ENCODE measurements around the gene KCNK16. TPM values are rescaled to one million over a fixed set of nuclear protein-coding genes. Genes with fewer than 3 reads are reported as not detected.

The KCNK16 gene
- total RNA-seq, 1 donor from 2014 or later, result not detected

DNA sequence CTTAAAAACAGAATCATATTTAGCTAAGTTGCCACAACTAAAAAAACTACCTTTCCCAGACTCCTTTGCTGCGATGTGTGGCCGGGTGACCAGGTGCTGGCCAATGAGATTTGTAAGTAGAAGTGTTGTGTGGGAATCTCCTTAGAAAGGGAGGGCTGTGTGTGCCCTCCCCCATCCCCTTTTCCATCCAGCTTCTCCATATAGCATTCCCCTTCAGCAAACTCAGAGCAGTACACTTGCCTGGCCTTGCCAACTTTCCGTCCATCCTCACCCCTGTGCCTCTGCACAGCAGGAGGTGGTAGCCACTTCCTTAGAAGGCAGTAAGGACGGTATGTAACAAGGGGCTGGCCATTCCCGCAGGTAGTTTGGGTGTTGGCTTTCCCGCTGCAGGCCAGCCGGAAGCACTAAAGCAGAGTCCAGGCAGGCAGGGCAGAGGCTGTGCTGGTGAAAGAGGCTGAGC, 22.3 kb upstream of the KCNK16 start:
- DNase-seq (ENCODE audit: missing footprints) (no peak), ATAC-seq (no peak)
- intact Hi-C loops (cut with DNase I), result no loop called here

DNA sequence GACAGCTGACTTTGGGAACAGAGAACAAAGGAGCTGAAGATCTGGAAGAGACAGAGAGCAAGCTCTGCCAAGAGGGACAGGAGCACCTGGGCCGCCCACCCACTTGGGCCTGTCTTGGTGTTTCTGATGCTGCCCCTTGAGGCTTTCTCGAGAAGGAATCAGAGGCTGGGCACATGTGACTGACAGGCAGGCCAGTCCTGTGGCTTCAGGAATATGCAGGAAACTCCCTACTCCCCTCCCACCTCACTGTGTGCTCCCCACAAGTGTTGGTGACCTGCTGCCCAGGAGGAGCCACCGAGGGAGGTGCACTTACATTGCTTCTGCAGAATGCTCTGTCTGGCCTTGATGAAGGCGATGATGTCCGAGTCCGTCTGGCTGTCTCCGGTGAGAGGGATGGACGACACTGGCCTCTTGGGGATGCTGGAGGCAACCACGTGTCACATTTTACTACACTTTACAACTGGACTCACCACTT, 20.9 kb upstream of the KCNK16 start:
- ATAC-seq (no peak), DNase-seq (ENCODE audit: missing footprints) (no peak)
- intact Hi-C loops (cut with DNase I), result no loop called here

DNA sequence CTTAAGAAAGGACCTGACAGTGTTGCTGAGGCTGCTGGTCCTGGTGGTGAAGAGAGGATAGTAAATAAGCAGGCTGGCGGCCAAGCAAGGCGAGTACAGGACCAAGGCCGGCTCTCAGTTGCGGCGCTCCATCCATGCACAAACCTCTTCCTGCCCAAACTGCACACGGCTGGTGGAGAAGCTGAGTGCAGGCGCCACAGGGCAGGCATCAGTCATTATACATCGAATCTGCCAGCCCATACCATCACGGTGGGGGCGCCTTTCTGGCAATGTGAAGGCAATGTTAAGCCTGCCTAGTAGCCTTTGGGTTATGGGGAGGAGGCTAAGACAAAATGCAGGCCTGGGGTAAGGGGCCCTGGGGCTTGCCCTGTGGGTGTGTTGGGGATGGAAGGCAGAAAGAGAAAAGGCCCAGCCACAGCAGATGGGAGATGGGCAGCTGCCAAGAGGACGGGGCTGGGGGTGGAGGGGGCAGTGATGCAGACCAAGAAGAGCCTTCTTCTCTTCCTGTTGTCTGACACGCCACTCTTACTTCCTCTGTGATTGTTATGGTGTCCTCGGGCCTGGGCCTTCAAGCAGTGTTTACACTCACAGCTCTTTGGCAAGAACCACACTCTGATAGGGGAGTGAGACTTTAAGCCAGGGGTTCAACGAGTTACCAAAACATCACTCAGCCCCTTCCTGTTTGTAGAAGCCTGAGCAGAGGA, 20.3 kb upstream of the KCNK16 start:
- no peak for ATAC-seq
- intact Hi-C loops (cut with DNase I), result no loop called here

DNA sequence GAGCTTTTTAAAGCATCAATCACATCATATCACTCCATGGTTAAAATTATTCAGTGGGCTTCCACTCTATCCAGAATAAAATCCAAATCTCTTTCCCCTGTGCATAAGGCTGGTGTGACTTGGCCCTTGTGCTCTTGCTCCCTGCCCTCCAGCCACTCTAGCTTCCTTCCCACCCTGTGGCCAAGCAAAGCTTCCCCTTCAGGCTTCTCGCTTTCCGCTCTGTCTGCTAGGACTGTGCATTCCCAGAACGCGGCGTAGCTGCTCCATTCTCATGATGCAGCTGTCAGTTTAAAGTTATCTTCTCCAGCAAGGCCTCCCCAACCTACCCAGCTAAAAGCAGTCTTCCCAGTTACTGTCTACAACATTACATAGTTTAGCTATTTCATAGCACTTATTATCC, 19.4 kb upstream of the KCNK16 start:
- intact Hi-C loops (cut with DNase I), result no loop called here
- ATAC-seq (no peak), DNase-seq (ENCODE audit: missing footprints) (no peak)

More for the DNA sequence above, 20.3 kb upstream of the KCNK16 start:
- no peak for DNase-seq (ENCODE audit: missing footprints)

DNA sequence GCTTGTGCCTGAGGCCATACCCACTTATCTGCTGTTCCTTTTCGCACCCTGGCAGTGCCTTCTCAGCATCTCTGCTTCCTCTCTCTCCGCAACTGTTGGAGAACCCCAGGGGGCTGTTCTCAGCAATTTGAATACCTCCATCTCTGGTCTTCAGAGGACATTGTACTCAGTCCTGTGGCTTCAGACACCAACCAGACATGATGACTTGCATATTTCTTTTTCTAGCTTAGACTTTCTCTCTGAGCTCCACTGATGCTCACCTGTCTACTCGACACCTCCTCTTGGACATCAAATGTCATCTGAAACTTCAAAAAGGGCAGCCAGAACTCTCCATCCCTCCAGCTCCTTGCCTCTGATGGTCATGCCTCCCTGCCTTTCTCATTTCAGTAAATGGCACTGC, 18.9 kb upstream of the KCNK16 start:
- DNase-seq (ENCODE audit: missing footprints), result no peak
- intact Hi-C loops (cut with DNase I), result no loop called here

DNA sequence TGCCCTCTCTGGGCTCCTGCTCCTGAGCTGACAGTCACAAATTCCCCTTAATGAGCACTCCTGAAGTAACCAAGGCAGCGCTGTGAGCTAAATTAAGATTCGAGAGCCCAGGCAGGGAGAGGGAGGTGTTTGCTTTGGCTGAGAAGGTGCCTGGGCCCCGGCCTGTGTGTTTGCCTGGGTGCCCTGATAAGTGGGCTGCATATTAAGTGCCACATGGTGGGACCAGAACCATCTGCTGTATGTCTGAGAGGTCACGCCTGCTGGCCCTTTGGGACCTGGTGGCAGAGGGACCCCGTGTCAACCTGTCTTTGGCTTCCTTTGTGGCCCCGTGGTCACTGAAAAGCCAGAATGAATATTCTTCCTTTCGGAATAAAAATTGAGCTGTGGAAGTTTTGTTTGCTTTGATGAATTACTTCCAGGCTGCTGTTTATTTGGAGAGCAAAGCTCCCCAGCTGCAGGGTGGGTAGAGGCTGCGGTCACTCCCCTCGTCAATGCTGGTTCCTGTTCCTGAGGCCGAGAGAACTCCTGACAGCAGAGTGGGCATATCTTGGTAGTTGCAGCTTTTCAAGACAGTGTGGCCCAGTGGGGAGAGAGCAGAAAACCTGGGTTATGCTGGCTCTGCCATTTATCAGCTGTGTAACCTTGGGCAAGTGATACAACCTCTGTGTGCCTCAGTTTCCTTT, 17.5 kb upstream of the KCNK16 start:
- no peak for DNase-seq (ENCODE audit: missing footprints)
- intact Hi-C loops (cut with DNase I), result no loop called here
- ATAC-seq, result peak; percentile 44

More for the DNA sequence above, 18.9 kb upstream of the KCNK16 start:
- no peak for ATAC-seq

DNA sequence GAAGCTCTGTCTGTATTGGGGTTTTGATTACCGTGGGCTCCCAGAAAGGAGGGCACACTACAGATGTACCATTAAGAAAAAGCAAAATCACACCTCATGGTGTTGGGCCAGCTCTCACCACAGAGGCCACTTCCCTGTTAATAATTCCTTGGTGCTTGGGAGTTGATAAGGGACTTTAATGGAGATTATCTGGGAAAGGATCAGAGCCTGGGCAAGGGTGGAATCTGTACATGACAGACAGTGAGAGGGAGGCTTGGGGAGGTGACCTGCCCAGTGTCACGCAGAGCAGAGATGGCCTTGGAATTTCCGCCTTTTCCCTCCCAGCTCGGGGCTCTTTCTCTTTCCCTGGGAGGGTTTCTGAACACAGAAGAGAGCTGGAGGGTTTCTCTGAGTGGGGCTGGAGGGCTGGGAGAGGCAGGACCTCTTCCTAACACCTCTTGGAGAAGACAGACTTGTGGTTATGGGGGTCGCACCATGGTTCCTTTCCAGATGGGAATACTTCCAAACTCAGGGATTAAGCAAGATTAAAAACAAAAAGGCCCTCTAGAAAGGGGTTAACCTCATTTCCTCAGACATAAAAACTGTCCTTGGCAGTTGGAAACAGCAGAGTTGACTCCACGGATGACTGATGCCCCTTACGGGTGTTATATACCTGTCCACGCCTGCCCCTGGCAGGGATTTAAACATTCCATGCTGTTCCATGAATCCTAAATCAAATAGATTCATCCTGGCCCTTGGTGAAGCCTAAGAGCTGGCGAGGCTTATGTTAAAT, 16.8 kb upstream of the KCNK16 start:
- intact Hi-C loops (cut with DNase I), result no loop called here
- ATAC-seq (no peak), DNase-seq (ENCODE audit: missing footprints) (no peak)

DNA sequence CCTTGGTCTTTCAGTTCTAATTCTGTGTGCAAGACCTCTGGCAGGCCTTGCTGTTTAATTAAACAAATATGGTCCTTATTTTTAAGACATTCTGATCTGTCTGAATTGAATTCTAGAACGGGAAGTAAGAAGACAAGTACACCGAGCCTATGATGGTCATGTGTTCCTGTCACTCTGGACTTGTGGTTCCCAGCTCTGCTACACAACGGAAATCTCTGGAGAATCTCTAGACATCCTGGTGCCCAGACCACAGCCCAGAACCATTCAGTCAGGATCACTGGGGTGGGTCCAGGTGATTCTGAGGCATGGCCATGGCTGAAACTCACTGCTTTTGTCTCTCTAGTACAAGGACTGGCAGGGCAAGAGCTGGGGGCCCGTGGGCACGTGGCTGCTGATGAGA, 15.9 kb upstream of the KCNK16 start:
- ATAC-seq (no peak), DNase-seq (ENCODE audit: missing footprints) (no peak)
- intact Hi-C loops (cut with DNase I), result no loop called here

DNA sequence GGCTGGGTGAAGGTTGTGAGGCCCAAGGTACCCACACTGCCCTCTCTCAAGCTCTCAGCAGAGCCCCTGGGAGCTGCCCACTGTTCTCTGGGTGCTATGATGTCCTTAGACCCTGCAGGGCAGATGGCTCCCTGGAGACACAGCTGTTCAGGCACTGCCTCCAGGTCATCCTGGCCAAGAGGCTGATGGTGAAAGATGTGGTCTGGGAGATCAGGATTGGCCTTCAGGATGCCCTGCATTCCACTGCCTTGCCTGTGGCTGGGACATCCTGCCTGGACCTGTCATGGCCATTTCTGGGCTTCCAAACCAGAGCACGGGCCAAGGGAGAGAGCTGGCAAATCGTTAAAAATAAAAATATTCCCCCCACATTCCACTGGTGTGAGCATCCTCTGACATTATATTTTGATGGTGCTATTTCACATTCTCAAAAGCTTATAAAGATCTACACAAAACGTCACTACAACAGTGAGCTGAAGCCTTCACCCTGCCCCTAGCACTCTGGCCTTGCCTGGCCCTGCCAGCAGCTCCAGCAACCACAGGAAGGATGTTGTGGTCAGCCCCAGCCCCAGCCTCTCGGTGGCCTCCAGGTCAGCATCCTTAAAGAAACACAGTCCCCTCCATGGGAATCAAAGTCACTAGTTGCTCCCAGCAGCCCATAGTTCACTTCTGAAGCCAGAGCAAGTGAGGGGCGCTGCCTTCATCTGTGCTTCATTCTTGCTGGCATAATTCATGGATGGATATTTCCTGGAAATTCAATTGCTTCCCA, 13.5 kb upstream of the KCNK16 start:
- ATAC-seq (no peak), DNase-seq (ENCODE audit: missing footprints) (no peak)

DNA sequence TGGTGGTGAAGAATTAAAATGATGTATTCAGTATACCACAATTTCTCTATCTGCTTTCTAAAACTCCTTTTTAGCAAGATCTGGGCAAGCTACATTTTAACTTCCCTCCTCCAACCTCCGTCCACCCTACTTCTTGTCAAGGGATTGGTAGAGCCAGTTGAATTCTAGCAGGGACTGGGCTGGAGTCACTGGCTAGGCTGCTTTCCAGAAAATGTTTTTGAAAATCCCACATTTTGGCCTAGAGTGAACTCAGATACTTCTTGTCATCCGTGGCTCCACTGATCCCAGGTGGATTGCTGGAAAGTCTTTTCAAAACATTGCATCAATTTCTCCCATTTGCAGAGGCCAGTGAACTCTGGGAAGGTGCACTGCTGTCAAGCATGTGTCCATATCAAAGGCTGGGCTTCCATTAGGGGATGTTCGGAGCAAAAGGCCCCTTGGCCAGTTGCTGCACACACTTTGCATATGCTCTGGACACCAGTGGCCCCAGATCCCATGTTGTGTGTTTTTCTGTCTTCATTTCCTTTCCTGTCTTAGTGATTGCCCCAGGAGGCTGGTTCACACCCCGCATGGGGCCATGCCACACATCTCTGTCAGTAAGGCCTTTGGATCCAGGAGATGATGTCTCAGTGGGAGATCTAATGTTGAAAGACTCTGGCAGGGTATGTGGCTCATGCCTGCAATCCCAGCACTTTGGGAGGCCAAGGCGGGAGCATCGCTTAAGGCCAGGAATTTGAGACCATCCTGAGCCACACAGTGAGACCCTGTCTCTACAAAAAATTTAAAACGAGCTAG, 11.3 kb upstream of the KCNK16 start:
- intact Hi-C loops (cut with DNase I), result no loop called here
- no peak for ATAC-seq

More for the DNA sequence above, 13.5 kb upstream of the KCNK16 start:
- intact Hi-C loops (cut with DNase I), result no loop called here

DNA sequence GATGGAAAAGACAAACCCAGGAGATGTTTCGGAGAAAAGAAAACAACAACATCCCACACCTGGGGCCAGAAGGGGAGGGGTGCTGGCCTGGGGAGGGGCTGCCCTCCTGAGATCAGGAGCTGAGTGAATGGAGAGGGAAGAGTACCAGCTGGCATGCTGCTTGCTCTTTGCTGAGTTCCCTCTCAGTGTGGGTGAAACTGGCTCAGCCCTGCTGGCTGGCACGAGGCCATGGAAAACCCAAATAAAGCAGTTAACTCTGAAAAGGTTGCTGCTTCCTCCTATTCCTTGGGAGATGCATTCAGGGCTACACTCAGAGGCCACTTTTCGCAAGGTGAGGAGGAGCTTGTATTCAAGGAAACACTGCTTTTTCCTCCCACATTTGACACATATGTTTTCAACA, 8.0 kb upstream of the KCNK16 start:
- intact Hi-C loops (cut with DNase I), result no loop called here
- ATAC-seq, result peak; percentile 44
- DNase-seq (ENCODE audit: missing footprints), result no peak

More for the DNA sequence above, 11.3 kb upstream of the KCNK16 start:
- DNase-seq (ENCODE audit: missing footprints), result no peak

DNA sequence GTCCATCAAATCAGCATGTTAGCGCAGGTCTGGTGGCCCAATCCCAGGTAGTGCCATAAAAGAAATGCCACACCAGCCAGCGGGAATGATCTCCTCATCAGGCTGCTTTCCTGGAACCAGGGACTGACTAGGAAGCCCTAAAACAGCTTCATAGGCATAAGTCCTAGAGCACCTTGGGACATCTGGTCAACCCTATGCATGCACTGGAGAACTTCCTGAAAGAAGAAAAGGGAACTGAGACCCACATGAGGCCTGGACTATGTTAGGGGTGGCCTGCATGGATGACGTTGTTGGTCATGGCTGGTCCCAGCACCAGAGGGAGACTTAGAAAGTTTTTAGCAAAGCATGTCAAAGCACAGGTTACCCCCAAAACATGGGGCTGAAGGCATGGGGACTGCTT, 7.6 kb upstream of the KCNK16 start:
- DNase-seq (ENCODE audit: missing footprints), result no peak
- ATAC-seq, result peak; percentile 62
- intact Hi-C loops (cut with DNase I), result no loop called here

DNA sequence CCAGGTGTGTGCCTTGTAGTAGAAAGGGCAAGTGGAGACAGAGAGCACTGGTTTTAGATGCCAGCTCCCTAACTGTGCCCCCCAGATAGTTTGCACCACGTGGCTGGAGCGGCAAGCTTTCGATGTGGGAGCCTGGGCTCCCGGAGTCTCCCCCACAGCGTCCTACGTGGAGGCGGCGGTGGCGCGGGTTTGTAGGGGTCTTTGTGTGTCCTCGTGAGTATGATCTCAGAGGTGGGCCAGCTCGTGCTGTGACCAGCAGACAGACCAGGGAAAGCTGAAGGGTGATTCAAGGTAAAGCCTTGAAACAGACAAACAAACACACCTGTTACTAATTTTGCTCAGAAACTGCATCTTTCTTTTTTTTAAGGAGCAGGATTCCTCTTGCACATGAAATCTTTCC, 5.6 kb upstream of the KCNK16 start:
- DNase-seq (ENCODE audit: missing footprints) (no peak), ATAC-seq (no peak)

DNA sequence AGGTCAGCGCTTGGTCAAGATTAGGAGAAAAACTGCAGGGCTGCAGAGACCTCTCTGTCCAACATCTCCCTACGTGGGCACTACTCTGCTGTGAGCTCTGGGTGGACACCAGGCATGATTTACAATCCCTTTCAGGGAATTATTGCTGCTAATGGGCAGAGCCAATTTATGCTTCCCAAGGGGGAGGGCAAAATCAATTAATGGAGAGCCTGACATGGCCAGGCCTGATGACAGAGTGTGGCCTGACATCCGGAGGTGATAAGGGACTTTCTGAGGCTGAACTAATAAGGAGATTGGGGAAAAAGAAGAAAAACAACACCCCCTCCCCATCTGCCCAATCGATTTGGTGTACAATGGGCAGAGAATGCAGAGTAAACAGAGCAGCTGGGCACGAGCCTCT, 5.0 kb upstream of the KCNK16 start:
- DNase-seq (ENCODE audit: missing footprints), result no peak
- ATAC-seq, result no peak
- intact Hi-C loops (cut with DNase I), result no loop called here

More for the DNA sequence above, 5.6 kb upstream of the KCNK16 start:
- intact Hi-C loops (cut with DNase I), result no loop called here

DNA sequence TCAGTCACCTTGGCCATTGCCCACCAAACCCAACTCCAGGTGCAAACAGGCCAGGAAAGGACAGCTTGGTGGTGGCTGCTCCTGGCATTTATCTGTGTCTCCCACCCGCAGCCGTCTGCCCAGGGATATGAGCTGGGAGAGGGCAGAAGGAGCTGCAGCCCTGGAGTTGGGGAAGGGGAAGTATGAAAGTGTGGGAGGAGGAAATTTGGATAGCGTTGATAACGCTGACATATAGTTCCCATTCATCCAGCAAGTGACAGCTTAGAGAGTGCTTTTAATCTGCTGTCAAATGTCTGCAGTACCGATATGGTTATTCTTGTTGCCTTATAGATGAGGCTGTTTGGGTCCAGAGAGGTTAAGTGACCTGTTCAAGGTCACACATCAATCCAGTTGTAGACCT, 741 bp downstream of the KCNK16 start:
- DNase-seq (ENCODE audit: missing footprints) (no peak), ATAC-seq (no peak)
- intact Hi-C loops (cut with DNase I), result no loop called here

DNA sequence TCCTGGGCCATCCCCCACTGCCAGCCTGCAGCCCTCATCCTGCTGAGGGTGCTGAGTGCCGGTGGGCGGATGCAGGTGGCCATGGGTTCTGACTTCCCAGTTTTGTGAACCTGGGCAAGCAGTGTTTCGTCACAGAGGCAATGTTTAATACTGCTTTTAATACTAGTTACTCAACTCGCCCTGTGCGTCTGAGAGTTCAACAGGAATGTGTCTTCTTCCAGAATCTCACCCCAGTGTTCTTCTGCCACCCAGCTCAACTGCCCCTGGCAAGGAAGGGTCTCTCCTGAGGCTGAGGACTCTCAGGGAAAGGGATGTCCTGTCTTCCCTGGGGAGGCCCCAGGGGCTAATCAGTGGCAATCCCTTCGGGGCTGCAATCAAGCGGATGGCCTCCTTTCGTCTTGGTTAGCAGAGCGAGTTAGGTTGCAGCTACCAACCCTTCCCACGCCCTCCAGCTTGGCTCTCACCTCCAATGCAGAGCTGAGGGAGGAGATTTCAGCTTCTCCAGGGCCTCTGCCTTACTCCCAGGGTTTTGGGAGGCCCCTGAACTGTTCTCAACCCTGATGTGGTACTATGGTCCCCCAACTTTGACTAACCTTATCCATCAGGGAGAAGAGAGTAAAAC, 2.0 kb downstream of the KCNK16 start:
- ATAC-seq, result peak; percentile 8
- intact Hi-C loops (cut with DNase I), result no loop called here

DNA sequence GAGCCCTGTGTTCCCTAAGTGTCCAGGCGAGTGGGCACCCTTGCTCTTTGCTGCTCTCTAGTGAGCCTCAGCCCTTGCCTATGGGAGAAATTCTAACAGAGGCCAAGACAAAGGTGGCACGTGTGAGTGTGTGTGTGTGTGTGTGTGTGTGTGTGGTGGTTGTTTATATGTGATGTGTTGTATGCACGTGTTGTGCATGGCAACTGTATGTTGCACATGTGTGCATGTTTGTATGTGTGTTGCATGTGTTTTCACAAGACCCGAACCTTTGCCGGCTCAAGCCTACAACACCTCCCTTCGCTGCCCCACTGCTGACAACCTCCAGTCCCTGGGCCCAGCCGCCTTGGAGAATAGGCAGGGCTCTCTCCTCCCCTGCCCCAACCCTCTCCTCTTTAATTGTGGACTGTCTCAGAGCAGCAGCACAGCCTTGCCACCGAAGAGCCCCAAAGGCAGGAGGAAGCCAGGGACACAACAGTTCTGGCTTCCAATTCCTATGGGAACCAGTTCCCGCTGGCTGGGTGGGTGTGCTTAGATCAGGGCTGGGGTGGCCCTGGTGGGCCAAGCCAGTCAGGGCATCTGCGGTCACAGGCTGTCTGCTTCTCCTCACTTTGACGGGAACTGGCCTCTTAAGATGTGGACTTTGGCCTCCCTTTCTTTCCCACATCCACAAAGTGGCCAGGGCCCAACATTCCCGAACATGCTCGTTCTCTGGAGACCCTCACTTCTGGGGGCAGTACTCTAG, 2.7 kb downstream of the KCNK16 start:
- DNase-seq (ENCODE audit: missing footprints) (no peak), ATAC-seq (peak; percentile 12)
- intact Hi-C loops (cut with DNase I), result no loop called here

More for the DNA sequence above, 2.0 kb downstream of the KCNK16 start:
- DNase-seq (ENCODE audit: missing footprints), result no peak
